Activated CD8-positive, alpha-beta T cell treated with anti-CD3 and anti-CD28 coated beads, Interleukin-2, amount 10 ng/mL, durations not matched to agents 7 days and 5 days (primary cell): Measurements from ENCODE around the gene GLT8D2. TPM values are rescaled to one million over a fixed set of nuclear protein-coding genes. Genes with fewer than 3 reads are reported as not detected.
"Not testable (repeated sequence)": the region's sequence is repeated elsewhere in the genome, so short reads cannot be mapped to it uniquely, and the experiment has no call there.

ENCODE experiments used
- ATAC-seq: fragments of 150-1000 bp; cut with Tn5 transposase; one replicate; pipeline ENCODE4 v1.10.0; 2021; ENCODE audit warnings: moderate library complexity
- CTCF ChIA-PET: fragments of 350-600 bp; sonication (Branson Sonifier 250); formaldehyde crosslinking; loops from one replicate; lab custom pipeline; 2021; ENCODE audit warnings: antibody characterized with exemption; lab: Charles Lee
- POLR2A ChIA-PET: fragments of 350-600 bp; sonication (Branson Sonifier 250); formaldehyde crosslinking; loops from one replicate; lab custom pipeline; 2021; ENCODE audit warnings: antibody characterized with exemption; lab: Charles Lee
- DNase-seq: peaks from one replicate; pipeline ENCODE4 v3.0.0-alpha.2; 2020
- H3K27ac Mint-ChIP-seq: one replicate; pipeline ENCODE4 v1.8.0; 2021; ENCODE audit warnings: mild to moderate bottlenecking, mixed read lengths
- H3K27me3 Mint-ChIP-seq: one replicate; pipeline ENCODE4 v1.8.0; 2021; ENCODE audit warnings: low read depth, mixed read lengths
- H3K36me3 Mint-ChIP-seq: one replicate; pipeline ENCODE4 v1.8.0; 2021; ENCODE audit warnings: low read depth, mixed read lengths
- H3K4me1 Mint-ChIP-seq: one replicate; pipeline ENCODE4 v1.8.0; 2021; ENCODE audit warnings: low read depth, mixed read lengths
- H3K4me3 Mint-ChIP-seq: one replicate; pipeline ENCODE4 v1.8.0; 2021; ENCODE audit warnings: mild to moderate bottlenecking, mixed read lengths
- H3K9me3 Mint-ChIP-seq: one replicate; pipeline ENCODE4 v1.8.0; 2022; ENCODE audit warnings: mixed read lengths; ENCODE audit not compliant: insufficient read depth
- total RNA-seq, 2 experiments: library from RNA; stranded (reverse); gene quantifications; one replicate each; pipeline ENCODE4 v1.2.3, GENCODE V29; 2021

Gene GLT8D2
- total RNA-seq, 2 experiments from 2014 or later: not detected

DNA sequence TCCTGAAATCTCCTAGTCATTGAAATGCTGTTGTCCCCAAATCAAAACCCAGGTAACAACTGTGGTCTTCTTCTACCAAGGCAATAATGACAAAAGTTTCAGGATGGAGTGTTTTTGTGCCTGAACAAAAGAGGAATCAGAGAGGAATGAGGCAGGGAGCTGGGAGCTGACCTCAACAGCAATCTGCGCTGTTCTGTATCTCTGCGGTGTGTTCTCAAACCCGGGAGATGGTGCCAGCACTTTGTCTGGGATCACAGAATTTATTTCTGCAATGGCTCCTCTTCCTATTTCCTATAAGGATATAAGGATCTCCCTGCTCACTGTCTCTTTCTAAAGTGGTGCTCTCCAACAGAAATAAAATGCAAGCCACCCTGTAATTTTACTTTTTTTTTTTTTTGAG lies 449 bp upstream of the GLT8D2 start:
- H3K36me3 Mint-ChIP-seq: no peaks in the 10 kb centered on the region
- no peaks in the 10 kb centered on the region for H3K9me3 Mint-ChIP-seq
- H3K4me3 Mint-ChIP-seq: no peak overlapping the region
- no peak for DNase-seq
- POLR2A ChIA-PET: no interaction called here
- CTCF ChIA-PET: no interaction called here
- ATAC-seq: no peak
- H3K4me1 Mint-ChIP-seq: peaks cover 10% of the 10 kb centered on the region
- no peak overlapping the region for H3K27ac Mint-ChIP-seq
- H3K27me3 Mint-ChIP-seq: peaks cover 42% of the 10 kb centered on the region

DNA sequence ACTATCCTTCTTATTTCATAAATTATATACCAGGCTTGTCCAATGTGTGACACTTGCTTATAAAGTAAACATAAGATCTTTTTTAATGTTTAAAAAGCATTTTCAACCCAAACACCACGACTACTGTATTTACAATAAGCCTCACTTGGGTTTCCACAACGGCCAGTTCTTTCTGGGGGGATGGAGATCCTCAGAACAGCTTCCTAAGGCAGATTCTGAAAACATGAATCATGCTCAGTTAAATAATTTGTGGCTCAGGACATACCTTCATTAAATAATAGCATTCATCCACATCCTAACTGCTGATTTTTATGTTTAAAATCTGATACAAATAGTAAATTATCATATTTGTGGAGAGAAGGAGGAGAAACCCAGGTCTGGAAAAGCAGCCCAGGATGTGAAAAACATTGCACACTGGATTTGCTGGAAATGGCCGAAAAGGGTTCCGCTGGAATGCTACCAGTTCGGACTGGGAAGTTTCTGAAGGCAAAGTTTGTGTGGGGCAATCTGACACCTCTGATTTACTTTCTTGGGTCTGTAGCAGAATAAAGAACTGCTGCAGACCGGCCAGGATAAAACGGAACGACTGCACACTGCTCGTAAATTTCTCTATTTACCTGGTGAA lies 597 bp downstream of the GLT8D2 start:
- ATAC-seq: no peak
- Mint-ChIP-seq H3K36me3 (no peaks in the 10 kb centered on the region), H3K4me1 (peaks cover 17% of the 10 kb centered on the region), H3K4me3 (no peak overlapping the region), H3K27me3 (peaks cover 35% of the 10 kb centered on the region), H3K27ac (no peak overlapping the region), H3K9me3 (no peaks in the 10 kb centered on the region)
- ChIA-PET CTCF (no interaction called here), POLR2A (no interaction called here)
- DNase-seq: no peak

DNA sequence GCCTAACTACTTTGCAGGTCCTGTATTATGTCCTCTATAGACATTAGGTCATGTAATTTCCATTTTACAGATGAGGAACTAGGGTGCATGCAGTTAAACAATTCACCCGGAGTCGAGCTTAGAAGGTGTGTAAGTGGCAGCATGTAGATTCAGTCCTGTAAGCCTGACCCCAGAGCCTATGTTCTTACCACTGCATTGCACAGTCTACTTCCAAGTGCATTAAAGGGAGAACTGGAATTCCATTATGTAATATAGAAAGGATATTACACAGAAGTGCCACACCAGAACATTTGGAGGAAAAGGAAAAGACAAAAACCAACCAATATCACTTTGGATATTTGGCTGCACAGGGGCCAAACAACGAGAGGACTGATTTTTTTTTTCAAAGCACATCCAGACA lies 1.2 kb downstream of the GLT8D2 start:
- H3K36me3 Mint-ChIP-seq: no peaks in the 10 kb centered on the region
- peaks cover 39% of the 10 kb centered on the region for H3K27me3 Mint-ChIP-seq
- POLR2A ChIA-PET: no interaction called here
- peaks cover 17% of the 10 kb centered on the region for H3K4me1 Mint-ChIP-seq
- ATAC-seq: no peak
- DNase-seq: no peak
- CTCF ChIA-PET: no interaction called here
- no peaks in the 10 kb centered on the region for H3K9me3 Mint-ChIP-seq
- no peak overlapping the region for H3K27ac Mint-ChIP-seq
- H3K4me3 Mint-ChIP-seq: no peak overlapping the region

DNA sequence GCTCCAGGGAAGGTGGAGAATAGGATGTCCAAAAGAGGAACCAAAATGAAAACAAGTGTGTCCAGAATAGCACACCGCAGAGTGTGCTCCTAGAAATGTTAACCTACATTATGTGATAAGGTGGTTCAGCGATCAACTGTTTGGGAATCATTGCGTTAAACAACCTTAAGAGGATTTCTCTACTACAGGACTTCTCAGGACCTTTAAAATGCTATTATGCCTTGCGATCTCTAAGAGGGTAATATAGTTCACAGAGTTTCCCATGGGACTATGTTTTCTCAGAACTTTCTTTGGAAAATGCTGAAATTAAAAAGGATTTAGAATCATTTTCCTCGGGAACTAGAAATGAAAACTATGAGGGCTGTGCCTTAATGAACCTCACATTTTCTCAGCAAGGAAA lies 1.8 kb downstream of the GLT8D2 start:
- CTCF ChIA-PET: no interaction called here
- Mint-ChIP-seq H3K36me3 (no peaks in the 10 kb centered on the region), H3K27me3 (peaks cover 38% of the 10 kb centered on the region), H3K9me3 (no peaks in the 10 kb centered on the region), H3K27ac (no peak overlapping the region), H3K4me3 (no peak overlapping the region), H3K4me1 (peaks cover 17% of the 10 kb centered on the region)
- POLR2A ChIA-PET: no interaction called here
- DNase-seq: no peak
- no peak for ATAC-seq

GRCh38 chr12:104046306-104046705 lies 3.7 kb downstream of the GLT8D2 start:
- Mint-ChIP-seq H3K9me3 (no peaks in the 10 kb centered on the region), H3K27me3 (peaks cover 37% of the 10 kb centered on the region), H3K36me3 (no peaks in the 10 kb centered on the region), H3K4me3 (no peak overlapping the region), H3K27ac (no peak overlapping the region), H3K4me1 (peaks cover 17% of the 10 kb centered on the region)
- ChIA-PET POLR2A (interaction anchor here (0.6 kb wide), 1 partner anchor 292 kb away, joined by 3 read pairs; no protein-coding TSS in a partner anchor), CTCF (interaction anchor here (1.0 kb wide), 1 partner anchor 63 kb away, joined by 7 read pairs; no protein-coding TSS in a partner anchor)
- DNase-seq (no peak), ATAC-seq (no peak)

- Mint-ChIP-seq H3K27ac (no peak overlapping the region), H3K4me1 (peaks cover 9% of the 10 kb centered on the region), H3K36me3 (no peaks in the 10 kb centered on the region), H3K4me3 (no peak overlapping the region), H3K27me3 (peaks cover 25% of the 10 kb centered on the region), H3K9me3 (no peaks in the 10 kb centered on the region)
- DNase-seq (no peak), ATAC-seq (no peak)
- ChIA-PET POLR2A (no interaction called here), CTCF (no interaction called here)
Measured at GRCh38 chr12:104044158-104044557, 5.8 kb downstream of the GLT8D2 start.

DNA sequence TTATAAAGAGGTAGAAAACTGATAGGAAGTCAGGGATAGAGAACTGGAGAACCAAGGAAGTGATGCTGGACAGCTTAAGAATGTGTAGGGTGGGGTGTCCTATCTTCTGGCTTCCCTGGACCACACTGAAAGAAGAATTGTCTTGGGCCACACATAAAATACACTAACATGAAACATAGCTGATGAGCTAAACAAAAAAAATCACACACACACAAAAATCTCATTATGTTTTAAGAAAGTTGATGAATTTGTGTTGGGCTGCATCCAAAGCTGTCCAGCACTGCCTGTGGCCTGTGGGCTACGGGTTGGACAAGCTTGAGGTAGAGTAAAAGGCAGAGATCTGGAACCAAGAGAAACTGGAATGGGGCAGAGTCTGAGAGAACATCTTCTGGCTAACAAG lies 7.4 kb downstream of the GLT8D2 start:
- H3K4me1 Mint-ChIP-seq: peaks cover 9% of the 10 kb centered on the region
- no peaks in the 10 kb centered on the region for H3K9me3 Mint-ChIP-seq
- H3K27ac Mint-ChIP-seq: no peak overlapping the region
- ChIA-PET POLR2A (no interaction called here), CTCF (interaction anchor here (1.6 kb wide), 1 partner anchor 66 kb away, joined by 10 read pairs; no protein-coding TSS in a partner anchor)
- peaks cover 18% of the 10 kb centered on the region for H3K27me3 Mint-ChIP-seq
- no peak for ATAC-seq
- H3K36me3 Mint-ChIP-seq: no peaks in the 10 kb centered on the region
- DNase-seq: no peak
- no peak overlapping the region for H3K4me3 Mint-ChIP-seq

DNA sequence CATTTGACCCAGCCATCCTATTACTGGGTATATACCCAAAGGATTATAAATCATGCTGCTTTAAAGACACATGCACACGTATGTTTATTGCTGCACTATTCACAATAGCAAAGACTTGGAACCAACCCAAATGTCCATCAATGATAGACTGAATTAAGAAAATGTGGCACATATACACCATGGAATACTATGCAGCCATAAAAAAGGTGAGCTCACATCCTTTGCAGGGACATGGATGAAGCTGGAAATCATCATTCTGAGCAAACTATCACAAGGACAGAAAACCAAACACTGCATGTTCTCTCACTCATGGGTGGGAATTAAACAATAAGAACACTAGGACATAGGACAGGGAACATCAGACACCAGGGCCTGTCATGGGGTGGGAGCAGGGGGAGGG lies 10.2 kb downstream of the GLT8D2 start:
- H3K27me3 Mint-ChIP-seq: peaks cover 35% of the 10 kb centered on the region
- H3K4me1 Mint-ChIP-seq, ATAC-seq, CTCF ChIA-PET, H3K9me3 Mint-ChIP-seq, DNase-seq, POLR2A ChIA-PET, H3K27ac Mint-ChIP-seq, H3K36me3 Mint-ChIP-seq, H3K4me3 Mint-ChIP-seq: not testable (repeated sequence)

DNA sequence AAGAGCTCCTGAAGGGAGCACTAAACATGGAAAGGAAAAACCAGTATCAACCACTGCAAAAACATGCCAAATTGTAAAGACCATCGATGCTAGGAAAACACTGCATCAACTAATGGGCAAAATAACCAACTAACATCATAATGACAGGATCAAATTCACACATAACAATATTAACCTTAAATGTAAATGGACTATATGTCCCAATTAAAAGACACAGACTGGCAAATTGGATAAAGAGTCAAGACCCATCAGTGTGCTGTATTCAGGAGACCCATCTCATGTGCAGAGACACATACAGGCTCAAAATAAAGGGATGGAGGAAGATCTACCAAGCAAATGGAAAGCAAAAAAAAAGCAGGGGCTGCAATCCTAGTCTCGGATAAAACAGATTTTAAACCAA lies 13.8 kb downstream of the GLT8D2 start:
- ATAC-seq, CTCF ChIA-PET, POLR2A ChIA-PET: not testable (repeated sequence)

GRCh38 chr12:104030596-104030995 lies 19.4 kb downstream of the GLT8D2 start:
- POLR2A ChIA-PET, H3K4me3 Mint-ChIP-seq, H3K36me3 Mint-ChIP-seq, H3K27ac Mint-ChIP-seq, CTCF ChIA-PET, DNase-seq, H3K9me3 Mint-ChIP-seq, H3K4me1 Mint-ChIP-seq: not testable (repeated sequence)
- peaks cover 32% of the 10 kb centered on the region for H3K27me3 Mint-ChIP-seq
- ATAC-seq: peak; percentile 67

More for the DNA sequence above, 13.8 kb downstream of the GLT8D2 start:
- not testable (repeated sequence) for H3K9me3 Mint-ChIP-seq, H3K4me1 Mint-ChIP-seq, H3K36me3 Mint-ChIP-seq, H3K27ac Mint-ChIP-seq, H3K4me3 Mint-ChIP-seq, DNase-seq
- peaks cover 26% of the 10 kb centered on the region for H3K27me3 Mint-ChIP-seq

DNA sequence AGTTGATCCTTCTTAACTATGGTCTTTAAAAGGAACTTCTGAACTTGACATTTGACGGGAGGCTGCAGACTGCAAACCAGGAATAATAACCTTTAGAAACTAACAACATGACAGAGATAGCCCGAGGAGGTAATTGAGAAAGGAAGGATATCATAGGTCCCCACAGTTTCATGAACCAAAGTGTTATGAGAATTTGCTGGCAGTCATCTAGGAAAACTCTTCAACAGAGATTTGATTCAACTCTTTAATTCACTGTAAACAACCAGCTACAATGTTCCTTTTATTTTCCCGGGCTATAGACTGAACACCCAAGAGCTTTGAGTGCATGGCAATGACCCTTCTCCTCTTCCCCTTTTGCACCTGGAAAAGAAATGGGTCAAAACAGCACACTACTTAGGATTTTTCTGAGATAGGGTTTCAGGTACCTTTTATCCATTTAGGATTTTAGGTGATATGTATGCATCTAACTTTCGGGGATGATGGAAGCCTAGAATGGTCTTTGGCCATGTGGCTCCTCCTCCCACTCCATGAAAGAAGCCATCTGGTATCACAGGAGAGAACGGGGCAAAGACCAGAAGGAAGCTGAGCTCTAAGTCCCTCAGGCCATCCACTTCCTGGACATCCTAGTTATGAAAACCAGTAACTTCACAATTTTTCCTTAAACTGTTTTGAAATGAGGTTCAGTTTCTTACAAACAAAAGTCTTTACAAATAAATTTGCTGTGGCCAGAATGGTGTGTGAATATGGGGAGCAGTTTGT lies 23.0 kb downstream of the GLT8D2 start:
- ATAC-seq: no peak
- Mint-ChIP-seq H3K27me3 (peaks cover 25% of the 10 kb centered on the region), H3K4me1 (no peaks in the 10 kb centered on the region), H3K36me3 (no peaks in the 10 kb centered on the region), H3K4me3 (no peak overlapping the region), H3K9me3 (no peaks in the 10 kb centered on the region), H3K27ac (no peak overlapping the region)
- DNase-seq: no peak
- ChIA-PET POLR2A (no interaction called here), CTCF (interaction anchor here (0.9 kb wide), 1 partner anchor 82 kb away, joined by 3 read pairs; no protein-coding TSS in a partner anchor)

GRCh38 chr12:104025771-104026170 lies 24.2 kb downstream of the GLT8D2 start:
- Mint-ChIP-seq H3K27ac (no peak overlapping the region), H3K4me3 (no peak overlapping the region), H3K36me3 (no peaks in the 10 kb centered on the region), H3K9me3 (no peaks in the 10 kb centered on the region), H3K4me1 (no peaks in the 10 kb centered on the region), H3K27me3 (peaks cover 34% of the 10 kb centered on the region)
- ATAC-seq (no peak), DNase-seq (no peak)
- POLR2A ChIA-PET: no interaction called here
- CTCF ChIA-PET: interaction anchor here (0.6 kb wide), 1 partner anchor 56 kb away, joined by 4 read pairs; no protein-coding TSS in a partner anchor
